Stomach smooth muscle (tissue), 2 donors: Measurements from ENCODE around the gene AMN.

ENCODE experiments used
- H3K27ac ChIP-seq: one replicate; pipeline ENCODE4 v1.7.0; 2013; ENCODE audit warnings: mild to moderate bottlenecking, low read length, inconsistent platforms
- H3K27me3 ChIP-seq, 2 donors: one replicate each; pipeline ENCODE4 v1.7.0; 2013; ENCODE audit warnings: low read length in 2 of 2; ENCODE audit not compliant: insufficient read depth in 2 of 2, control insufficient read depth in 1 of 2
- H3K36me3 ChIP-seq, 2 donors: one replicate each; pipeline ENCODE4 v1.7.0; 2013; ENCODE audit warnings: low read length in 2 of 2; ENCODE audit not compliant: control insufficient read depth in 2 of 2, insufficient read depth in 2 of 2
- H3K4me1 ChIP-seq: one replicate; pipeline ENCODE4 v1.7.0; 2013; ENCODE audit warnings: low read length; ENCODE audit not compliant: control insufficient read depth, insufficient read depth
- H3K4me3 ChIP-seq, 2 donors: one replicate each; pipeline ENCODE4 v1.7.0; 2013; ENCODE audit warnings: low read length in 2 of 2
- H3K9ac ChIP-seq, 2 donors: one replicate each; pipeline ENCODE4 v1.7.0; 2013; ENCODE audit warnings: low read length in 2 of 2, mild to moderate bottlenecking in 1 of 2
- H3K9me3 ChIP-seq, 2 donors: one replicate each; pipeline ENCODE4 v1.7.0; 2013; ENCODE audit warnings: low read length in 2 of 2; ENCODE audit not compliant: control insufficient read depth in 2 of 2
- donor health status: healthy.
- donor health status: Pancreatic carcinoma.

AMN gene

DNA sequence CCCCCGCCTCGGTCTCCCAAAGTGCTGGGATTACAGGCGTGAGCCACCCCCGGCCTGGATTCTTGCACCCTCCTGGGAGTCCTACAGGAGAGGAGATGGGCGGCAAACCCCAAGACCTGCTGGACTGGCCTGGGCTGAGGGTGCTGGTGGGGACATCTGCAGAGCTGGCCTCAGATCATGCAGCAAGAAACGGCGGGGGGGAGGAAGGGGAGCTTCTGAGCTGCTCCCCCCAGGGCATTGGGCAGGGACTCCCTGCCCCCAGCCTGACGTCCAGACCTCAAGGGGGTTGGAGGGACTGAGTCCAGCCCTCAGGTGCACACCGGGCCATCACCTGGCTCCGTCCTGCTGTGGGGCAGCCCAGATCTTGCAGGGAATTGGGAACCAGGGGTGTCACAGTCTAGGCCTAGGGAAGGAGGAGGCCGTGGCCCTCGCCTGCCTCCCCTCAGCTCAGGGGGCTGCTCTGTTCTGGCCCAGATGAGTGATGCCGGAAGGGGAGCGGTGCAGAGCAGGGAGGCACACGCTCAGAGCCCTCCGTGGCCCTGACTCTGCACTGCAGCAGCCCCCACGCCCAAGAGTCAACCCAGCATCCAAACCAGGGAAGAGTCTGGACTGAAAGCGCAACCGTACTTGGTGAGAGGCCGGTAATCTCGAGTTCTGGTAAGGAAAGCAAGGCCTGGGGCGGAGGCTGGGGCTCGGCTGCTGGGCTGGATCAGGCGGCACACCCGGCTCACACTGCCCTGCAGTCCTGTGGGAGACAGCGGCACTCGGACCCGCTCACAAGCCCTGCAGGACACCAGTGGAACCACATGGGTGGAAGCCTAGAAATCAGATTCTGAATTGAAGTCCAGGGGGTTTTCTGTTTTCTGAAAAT is 8.9 kb upstream of the AMN start:
- no peaks in the 10 kb centered on the region for H3K9me3 ChIP-seq
- H3K27me3 ChIP-seq = no peaks in the 10 kb centered on the region
- H3K36me3 ChIP-seq = peaks cover 0 to 2% of the 10 kb centered on the region in 2 donors
- H3K4me1 ChIP-seq = no peaks in the 10 kb centered on the region
- H3K4me3 ChIP-seq = no peak overlapping the region
- H3K9ac ChIP-seq = no peak overlapping the region
- H3K27ac ChIP-seq = no peak overlapping the region

- H3K9me3 ChIP-seq = no peaks in the 10 kb centered on the region
- H3K27me3 ChIP-seq = no peaks in the 10 kb centered on the region
- H3K36me3 ChIP-seq = peaks cover 0 to 1% of the 10 kb centered on the region in 2 donors
- no peak overlapping the region for H3K9ac ChIP-seq
- no peak overlapping the region for H3K27ac ChIP-seq
- H3K4me3 ChIP-seq = no peak overlapping the region
- no peaks in the 10 kb centered on the region for H3K4me1 ChIP-seq
These were observed 7.8 kb upstream of the AMN start for GRCh38 chr14:102914474-102915291.

DNA sequence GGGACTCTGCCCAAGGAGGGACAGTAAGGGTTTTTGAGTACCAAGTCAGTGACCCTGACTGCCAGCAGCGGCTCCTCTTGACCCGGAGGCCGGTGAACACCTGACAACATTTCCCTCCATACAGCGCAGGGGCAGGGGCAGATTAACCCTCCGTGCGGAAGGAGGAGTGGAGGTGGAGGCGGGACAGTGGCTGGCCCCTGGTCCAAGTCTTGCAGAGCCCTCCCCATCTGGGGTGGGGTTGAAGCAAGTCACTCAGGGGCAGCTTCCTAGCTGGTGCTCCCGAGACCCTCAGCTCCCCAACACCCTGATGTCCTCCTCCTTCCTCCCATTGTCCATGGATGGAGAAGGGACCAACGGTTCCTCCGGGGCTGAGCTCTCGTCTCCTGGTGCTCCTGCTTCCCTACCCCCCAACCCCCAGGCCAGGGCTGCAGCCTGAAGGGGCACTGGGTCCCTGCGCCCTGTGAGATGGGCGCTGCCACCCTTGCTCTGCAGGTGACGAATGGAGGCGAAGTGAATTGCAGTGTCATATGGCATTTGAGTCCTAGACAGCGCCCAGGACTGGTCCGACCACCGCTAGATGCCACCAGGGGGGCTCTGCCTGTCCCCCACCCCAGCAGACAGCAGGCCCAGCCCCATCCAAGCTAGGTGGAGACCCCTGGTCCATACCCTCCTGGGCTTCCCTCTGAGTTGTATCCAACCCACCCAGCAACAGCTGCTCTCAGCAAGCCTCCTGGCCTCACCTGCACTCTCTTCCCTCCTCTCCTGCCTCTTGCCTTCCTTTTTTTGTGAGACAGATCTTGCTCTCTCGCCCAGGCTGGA is 7.0 kb upstream of the AMN start:
- no peaks in the 10 kb centered on the region for H3K36me3 ChIP-seq

DNA sequence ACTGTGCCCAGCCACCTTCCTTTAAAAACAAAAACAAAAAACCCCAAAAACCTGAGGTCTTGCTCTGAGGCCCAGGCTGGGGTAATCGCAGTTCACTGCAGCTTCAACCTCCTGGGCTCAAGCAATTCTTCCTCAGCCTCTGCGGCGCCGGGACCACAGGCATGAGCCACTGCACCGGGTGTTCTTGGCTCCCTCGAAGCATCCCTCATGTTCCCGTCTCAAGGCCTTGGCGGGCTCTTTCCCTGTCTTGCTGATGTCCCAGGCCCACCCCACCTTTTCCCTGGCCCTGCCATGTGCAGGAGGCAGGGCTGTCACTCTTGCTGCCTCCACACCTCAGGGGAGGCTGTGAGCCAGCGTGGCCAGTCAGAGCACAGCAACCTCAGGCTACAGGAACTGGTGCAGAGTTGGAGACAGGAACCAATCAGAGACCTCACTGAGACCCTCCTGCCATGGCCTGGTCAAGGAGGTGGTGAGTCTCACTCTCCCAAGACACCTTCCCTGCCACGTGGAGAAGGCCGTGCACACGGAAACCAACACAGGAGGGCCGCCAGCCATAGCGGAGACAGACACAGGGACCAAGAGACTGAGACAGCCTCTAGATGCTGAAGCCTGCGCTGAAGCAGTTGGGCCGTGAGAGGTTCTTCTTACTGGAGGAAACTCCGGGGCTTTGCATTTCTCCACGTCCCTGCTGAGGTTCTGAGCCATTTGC is 6.0 kb upstream of the AMN start:
- no peaks in the 10 kb centered on the region for H3K4me1 ChIP-seq
- no peaks in the 10 kb centered on the region for H3K36me3 ChIP-seq
- no peak overlapping the region for H3K27ac ChIP-seq
- H3K9me3 ChIP-seq = no peaks in the 10 kb centered on the region
- H3K9ac ChIP-seq = no peak overlapping the region
- H3K4me3 ChIP-seq = no peak overlapping the region
- H3K27me3 ChIP-seq = no peaks in the 10 kb centered on the region

More for the DNA sequence above, 7.0 kb upstream of the AMN start:
- no peak overlapping the region for H3K9ac ChIP-seq
- H3K9me3 ChIP-seq = no peaks in the 10 kb centered on the region
- no peaks in the 10 kb centered on the region for H3K27me3 ChIP-seq
- H3K27ac ChIP-seq = no peak overlapping the region
- H3K4me3 ChIP-seq = no peak overlapping the region
- no peaks in the 10 kb centered on the region for H3K4me1 ChIP-seq

DNA sequence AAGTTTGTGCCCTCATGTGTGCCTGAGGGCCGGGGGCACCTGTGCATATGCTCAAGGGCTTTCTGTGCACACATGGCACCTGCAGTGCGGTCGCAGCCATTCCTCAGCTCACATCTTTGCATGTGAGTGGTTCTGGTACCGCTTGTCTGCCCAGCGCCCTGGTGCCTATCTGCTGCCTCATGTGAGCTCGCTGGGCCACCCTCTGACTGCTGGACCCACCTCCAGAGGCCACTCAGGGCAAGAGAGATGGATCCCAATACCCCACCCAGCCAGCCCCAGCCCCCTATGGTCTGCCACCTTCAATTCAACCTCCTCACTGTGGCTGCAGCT is 5.4 kb upstream of the AMN start:
- H3K36me3 ChIP-seq = no peaks in the 10 kb centered on the region
- no peak overlapping the region for H3K4me3 ChIP-seq
- H3K9ac ChIP-seq = no peak overlapping the region
- no peaks in the 10 kb centered on the region for H3K9me3 ChIP-seq
- no peak overlapping the region for H3K27ac ChIP-seq
- H3K27me3 ChIP-seq = peaks cover under 1 to 2% of the 10 kb centered on the region in 2 donors
- H3K4me1 ChIP-seq = no peaks in the 10 kb centered on the region

DNA sequence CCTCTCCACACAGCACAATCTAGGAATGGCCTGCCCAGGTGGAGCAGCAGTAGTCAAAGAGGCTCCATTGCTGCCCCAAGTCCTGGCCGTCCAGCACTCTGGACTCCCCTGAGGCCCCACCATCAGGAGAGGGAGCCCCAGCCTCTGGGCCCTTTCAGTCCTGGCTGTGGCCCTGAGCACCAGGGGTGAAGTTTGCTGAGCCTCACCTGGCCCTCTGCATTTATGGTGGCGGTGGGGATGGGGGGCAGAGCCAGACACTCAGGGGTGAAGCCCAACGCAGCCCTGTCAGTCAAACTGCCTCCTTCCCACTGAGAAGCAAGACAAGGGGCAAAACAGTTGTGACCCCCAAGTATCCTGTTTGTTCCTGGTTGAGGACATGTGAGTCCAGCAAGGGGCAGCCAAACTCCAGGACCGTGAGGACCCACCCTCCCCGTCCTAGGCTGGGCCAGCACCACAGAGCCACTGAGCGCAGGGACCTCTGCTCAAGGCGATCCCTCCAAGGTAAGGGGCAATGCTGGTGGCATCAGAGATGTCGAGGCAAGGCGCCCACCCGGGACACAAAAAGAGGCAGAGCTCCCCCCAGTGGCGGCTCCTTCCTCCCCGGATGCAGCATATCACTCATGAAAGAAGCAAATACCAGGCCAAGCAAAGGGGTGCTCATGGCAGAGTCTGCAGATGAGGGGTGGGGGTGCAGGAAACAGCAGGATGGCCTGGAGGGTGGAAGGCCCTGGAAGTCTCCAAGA is 4.8 kb upstream of the AMN start:
- H3K4me3 ChIP-seq = no peak overlapping the region
- H3K9ac ChIP-seq = no peak overlapping the region

GRCh38 chr14:102918438-102918837 is 4.0 kb upstream of the AMN start:
- no peak overlapping the region for H3K27ac ChIP-seq
- H3K4me1 ChIP-seq = peaks cover 8% of the 10 kb centered on the region
- H3K36me3 ChIP-seq = no peaks in the 10 kb centered on the region
- H3K27me3 ChIP-seq = peaks cover 13 to 15% of the 10 kb centered on the region in 2 donors
- no peak overlapping the region for H3K9ac ChIP-seq
- H3K9me3 ChIP-seq = no peaks in the 10 kb centered on the region
- no peak overlapping the region for H3K4me3 ChIP-seq

More for the DNA sequence above, 4.8 kb upstream of the AMN start:
- H3K27ac ChIP-seq = no peak overlapping the region
- no peaks in the 10 kb centered on the region for H3K9me3 ChIP-seq
- H3K27me3 ChIP-seq = peaks cover 6 to 7% of the 10 kb centered on the region in 2 donors
- H3K4me1 ChIP-seq = peaks cover 1% of the 10 kb centered on the region
- H3K36me3 ChIP-seq = no peaks in the 10 kb centered on the region

DNA sequence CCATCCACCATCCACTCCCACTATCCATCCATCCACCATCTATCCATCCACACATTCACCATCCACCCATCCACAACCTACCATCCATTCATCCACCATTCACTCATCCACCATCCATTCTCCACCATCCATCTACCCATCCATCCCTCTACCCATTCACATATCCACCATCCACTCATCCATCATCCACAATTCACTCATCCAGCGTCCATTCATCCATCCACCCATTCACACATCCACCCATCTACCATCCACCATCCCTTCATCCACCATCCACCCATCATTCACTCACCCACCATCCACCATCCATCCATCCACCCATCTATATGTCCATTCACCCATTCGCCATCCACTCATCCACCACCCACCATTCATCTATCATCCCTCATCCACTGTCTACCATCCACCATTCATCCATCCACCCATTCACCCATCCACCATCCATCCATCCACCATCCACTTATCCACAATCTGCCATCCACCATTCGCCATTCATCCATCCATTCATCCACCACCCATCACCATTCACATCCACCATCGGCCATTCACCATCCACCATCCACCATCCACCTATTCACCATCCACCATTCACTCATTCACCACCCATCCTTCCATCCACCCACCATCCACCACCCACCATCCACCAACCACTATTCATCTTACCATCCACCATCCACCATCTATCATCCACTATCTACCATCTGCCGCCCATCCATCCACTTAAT is 2.0 kb upstream of the AMN start:
- peaks cover 29 to 30% of the 10 kb centered on the region in 2 donors for H3K27me3 ChIP-seq
- no peak overlapping the region for H3K9ac ChIP-seq
- no peaks in the 10 kb centered on the region for H3K9me3 ChIP-seq
- H3K36me3 ChIP-seq = no peaks in the 10 kb centered on the region
- H3K27ac ChIP-seq = no peak overlapping the region
- H3K4me1 ChIP-seq = peaks cover 11% of the 10 kb centered on the region
- H3K4me3 ChIP-seq = no peak overlapping the region

- Histone ChIP-seq H3K9me3 (no peaks in the 10 kb centered on the region), H3K4me1 (peaks cover 11% of the 10 kb centered on the region), H3K27me3 (peaks cover 29 to 32% of the 10 kb centered on the region in 2 donors), H3K36me3 (no peaks in the 10 kb centered on the region), H3K4me3 (no peak overlapping the region), H3K9ac (no peak overlapping the region), H3K27ac (no peak overlapping the region)
These were observed 1.5 kb upstream of the AMN start for GRCh38 chr14:102920998-102921304.
